GM23338 (cell line): ENCODE data around the gene NT5DC4. TPM values are rescaled to one million over a fixed set of nuclear protein-coding genes. Genes with fewer than 3 reads are reported as not detected.

Experiments
- ATAC-seq: fragments of 200-7000 bp; cut with Tn5 transposase; 3 replicates; pipeline ENCODE4 v1.9.1; 2020
- DNase-seq: peaks from one replicate; pipeline ENCODE4 v3.0.0-alpha.2; 2015; ENCODE audit warnings: low spot score
- H2AFZ ChIP-seq: fragments of 200-600 bp; sonication (generic); 2 replicates; pipeline ENCODE4 v1.8.0; 2016; ENCODE audit warnings: antibody characterized with exemption, mild to moderate bottlenecking, moderate library complexity
- H3F3A ChIP-seq: fragments of 200-600 bp; sonication (generic); replicated peaks from 2 replicates; pipeline ENCODE4 v1.8.0; 2017; ENCODE audit warnings: antibody characterized with exemption, mixed run types, low read depth
- H3K27ac ChIP-seq: fragments of 200-600 bp; sonication (generic); 2 replicates; pipeline ENCODE4 v1.6.1; 2016; ENCODE audit warnings: low read depth
- H3K27me3 ChIP-seq: fragments of 200-600 bp; sonication (generic); 2 replicates; pipeline ENCODE4 v1.8.0; 2016; ENCODE audit warnings: mild to moderate bottlenecking, mixed run types, moderate library complexity; ENCODE audit not compliant: insufficient read depth
- H3K36me3 ChIP-seq: fragments of 200-600 bp; sonication (generic); 2 replicates; pipeline ENCODE4 v1.8.0; 2016; ENCODE audit warnings: mild to moderate bottlenecking; ENCODE audit not compliant: insufficient read depth
- H3K4me1 ChIP-seq: fragments of 200-600 bp; sonication (generic); 2 replicates; pipeline ENCODE4 v1.8.0; 2016; ENCODE audit warnings: mild to moderate bottlenecking, moderate library complexity; ENCODE audit not compliant: insufficient read depth
- H3K4me2 ChIP-seq: fragments of 200-600 bp; sonication (generic); 2 replicates; pipeline ENCODE4 v1.7.1; 2017; ENCODE audit warnings: mixed run types
- H3K4me3 ChIP-seq: fragments of 200-600 bp; sonication (generic); 2 replicates; pipeline ENCODE4 v1.6.1; 2016; ENCODE audit warnings: mixed run types
- H3K79me2 ChIP-seq: fragments of 200-600 bp; sonication (generic); replicated peaks from 2 replicates; pipeline ENCODE4 v1.8.0; 2017; ENCODE audit warnings: mild to moderate bottlenecking; ENCODE audit not compliant: insufficient read depth
- H3K9me2 ChIP-seq: fragments of 200-600 bp; sonication (generic); 2 replicates; pipeline ENCODE4 v1.8.0; 2017; ENCODE audit not compliant: insufficient read depth
- H4K20me1 ChIP-seq: fragments of 200-600 bp; sonication (generic); replicated peaks from 2 replicates; pipeline ENCODE4 v1.8.0; 2017; ENCODE audit warnings: mild to moderate bottlenecking; ENCODE audit not compliant: insufficient read depth
- H3K27ac Mint-ChIP-seq: 2 replicates; pipeline ENCODE4 v1.8.0; 2020; ENCODE audit warnings: inconsistent platforms, mild to moderate bottlenecking, moderate library complexity, mixed read lengths
- H3K27me3 Mint-ChIP-seq: 3 replicates; pipeline ENCODE4 v1.8.0; 2022; ENCODE audit warnings: low read depth, mild to moderate bottlenecking, moderate library complexity, mixed read lengths, inconsistent platforms; ENCODE audit not compliant: insufficient read depth, poor library complexity
- H3K36me3 Mint-ChIP-seq: 3 replicates; pipeline ENCODE4 v1.8.0; 2021; ENCODE audit warnings: low read depth, mild to moderate bottlenecking, inconsistent platforms, moderate library complexity, mixed read lengths
- H3K4me1 Mint-ChIP-seq: 3 replicates; pipeline ENCODE4 v1.8.0; 2020; ENCODE audit warnings: mild to moderate bottlenecking, inconsistent platforms, mixed read lengths
- H3K4me3 Mint-ChIP-seq: 3 replicates; pipeline ENCODE4 v1.8.0; 2021; ENCODE audit warnings: moderate library complexity, mild to moderate bottlenecking, inconsistent platforms, mixed read lengths
- H3K9me3 Mint-ChIP-seq: 3 replicates; pipeline ENCODE4 v1.8.0; 2020; ENCODE audit warnings: moderate library complexity, mild to moderate bottlenecking, inconsistent platforms, mixed read lengths
- CREB1 ChIP-seq: fragments of 250-450 bp; sonication (Bioruptor Pico); IDR thresholded peaks from 2 replicates; pipeline ENCODE4 v1.5.0; 2020; ENCODE audit warnings: low read depth, mild to moderate bottlenecking, moderate library complexity
- EZH2 ChIP-seq: fragments of 200-600 bp; sonication (generic); IDR thresholded peaks from one replicate; pipeline ENCODE4 v1.8.0; 2017; ENCODE audit warnings: antibody characterized with exemption, mild to moderate bottlenecking, low read depth; ENCODE audit not compliant: unreplicated experiment
- EZH2phosphoT487 ChIP-seq: fragments of 200-600 bp; sonication (generic); IDR thresholded peaks from one replicate; pipeline ENCODE4 v1.8.1; 2018; ENCODE audit warnings: antibody characterized with exemption; ENCODE audit not compliant: unreplicated experiment
- NANOG ChIP-seq: IDR thresholded peaks from 2 replicates; pipeline ENCODE4 v1.6.1; 2016; ENCODE audit warnings: antibody characterized with exemption, borderline replicate concordance
- STAT1 ChIP-seq: IDR thresholded peaks from one replicate; pipeline ENCODE4 v1.6.1; 2016; ENCODE audit warnings: antibody characterized with exemption; ENCODE audit not compliant: unreplicated experiment
- ZNF114 ChIP-seq: fragments of 250-450 bp; sonication (Bioruptor Pico); IDR thresholded peaks from 2 replicates; pipeline ENCODE4 v1.5.0; 2020; ENCODE audit warnings: mild to moderate bottlenecking, moderate library complexity
- ZNF331 ChIP-seq: fragments of 250-450 bp; sonication (Bioruptor Pico); IDR thresholded peaks from 2 replicates; pipeline ENCODE4 v1.5.0; 2020; ENCODE audit warnings: low read depth, mild to moderate bottlenecking, moderate library complexity
- ZNF462 ChIP-seq: fragments of 250-450 bp; sonication (Bioruptor Pico); IDR thresholded peaks from 2 replicates; pipeline ENCODE4 v1.5.0; 2020; ENCODE audit warnings: mild to moderate bottlenecking, moderate library complexity
- polyA plus RNA-seq: library from polyadenylated mRNA; unstranded; fragments of >200 nt; fragmentation: Nextera tagmentation; extraction: Ambion mirVana; gene quantifications from 2 replicates; pipeline ENCODE4 v1.2.1, GENCODE V29; 2016
- total RNA-seq: library from RNA; depleted of rRNA; stranded (reverse); fragments of >200 nt; shearing (Covaris generic); gene quantifications from 2 replicates; pipeline ENCODE4 v1.2.3, GENCODE V29; 2014
- TF ChIP-seq, protein P1 (sequence below), 2 experiments: fragments of 200-600 bp in 1 of 2; sonication (generic) in 1 of 2; conservative IDR thresholded peaks; 2 replicates each; pipeline versions ENCODE4 v1.5.1 to v1.6.1; 2016 to 2017; ENCODE audit warnings: antibody characterized with exemption in 2 of 2, low read depth in 2 of 2, mild to moderate bottlenecking in 2 of 2, moderate library complexity in 1 of 2
- TF ChIP-seq, protein P2 (sequence below): IDR thresholded peaks from 2 replicates; pipeline ENCODE4 v1.6.1; 2016; ENCODE audit warnings: antibody characterized with exemption
- TF ChIP-seq, protein P3 (sequence below): IDR thresholded peaks from one replicate; pipeline ENCODE4 v1.6.1; 2018; ENCODE audit warnings: antibody characterized with exemption; ENCODE audit not compliant: unreplicated experiment

The NT5DC4 gene
- total and polyA plus RNA-seq, 2 experiments from 2014 or later, result not detected

- no peak for ATAC-seq
These were observed 67.8 kb downstream of the NT5DC4 start for GRCh38 chr2:112788653-112789052.

More at GRCh38 chr2:112788653-112789052, 67.8 kb downstream of the NT5DC4 start:
- H3K27me3 Mint-ChIP-seq, result peaks cover 2% of the 10 kb centered on the region
- no peak overlapping the region for H2AFZ ChIP-seq
- no peak for DNase-seq
- no peak overlapping the region for H3K4me3 ChIP-seq
- H3K79me2 ChIP-seq, result no peaks in the 10 kb centered on the region
- no peaks in the 10 kb centered on the region for H3K36me3 ChIP-seq
- no peak overlapping the region for H3K27ac ChIP-seq
- H3K4me3 Mint-ChIP-seq, result no peak overlapping the region
- no peak overlapping the region for H3K27ac Mint-ChIP-seq
- no peak overlapping the region for H3K4me2 ChIP-seq
- H3K4me1 ChIP-seq, result peaks cover 27% of the 10 kb centered on the region
- TF ChIP-seq, protein P1, sequence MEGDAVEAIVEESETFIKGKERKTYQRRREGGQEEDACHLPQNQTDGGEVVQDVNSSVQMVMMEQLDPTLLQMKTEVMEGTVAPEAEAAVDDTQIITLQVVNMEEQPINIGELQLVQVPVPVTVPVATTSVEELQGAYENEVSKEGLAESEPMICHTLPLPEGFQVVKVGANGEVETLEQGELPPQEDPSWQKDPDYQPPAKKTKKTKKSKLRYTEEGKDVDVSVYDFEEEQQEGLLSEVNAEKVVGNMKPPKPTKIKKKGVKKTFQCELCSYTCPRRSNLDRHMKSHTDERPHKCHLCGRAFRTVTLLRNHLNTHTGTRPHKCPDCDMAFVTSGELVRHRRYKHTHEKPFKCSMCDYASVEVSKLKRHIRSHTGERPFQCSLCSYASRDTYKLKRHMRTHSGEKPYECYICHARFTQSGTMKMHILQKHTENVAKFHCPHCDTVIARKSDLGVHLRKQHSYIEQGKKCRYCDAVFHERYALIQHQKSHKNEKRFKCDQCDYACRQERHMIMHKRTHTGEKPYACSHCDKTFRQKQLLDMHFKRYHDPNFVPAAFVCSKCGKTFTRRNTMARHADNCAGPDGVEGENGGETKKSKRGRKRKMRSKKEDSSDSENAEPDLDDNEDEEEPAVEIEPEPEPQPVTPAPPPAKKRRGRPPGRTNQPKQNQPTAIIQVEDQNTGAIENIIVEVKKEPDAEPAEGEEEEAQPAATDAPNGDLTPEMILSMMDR (conservative IDR thresholded peaks at IDR 0.05; ENCODE audit: low read depth in 2 of 2), result no peak
- no peak for TF ChIP-seq STAT1
- TF ChIP-seq NANOG, result no peak
- TF ChIP-seq EZH2, result no peak
- TF ChIP-seq, protein P2, sequence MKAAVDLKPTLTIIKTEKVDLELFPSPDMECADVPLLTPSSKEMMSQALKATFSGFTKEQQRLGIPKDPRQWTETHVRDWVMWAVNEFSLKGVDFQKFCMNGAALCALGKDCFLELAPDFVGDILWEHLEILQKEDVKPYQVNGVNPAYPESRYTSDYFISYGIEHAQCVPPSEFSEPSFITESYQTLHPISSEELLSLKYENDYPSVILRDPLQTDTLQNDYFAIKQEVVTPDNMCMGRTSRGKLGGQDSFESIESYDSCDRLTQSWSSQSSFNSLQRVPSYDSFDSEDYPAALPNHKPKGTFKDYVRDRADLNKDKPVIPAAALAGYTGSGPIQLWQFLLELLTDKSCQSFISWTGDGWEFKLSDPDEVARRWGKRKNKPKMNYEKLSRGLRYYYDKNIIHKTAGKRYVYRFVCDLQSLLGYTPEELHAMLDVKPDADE, result no peak
- no peak for TF ChIP-seq ZNF114 (CRISPR knock-in tag)
- TF ChIP-seq, protein P3, sequence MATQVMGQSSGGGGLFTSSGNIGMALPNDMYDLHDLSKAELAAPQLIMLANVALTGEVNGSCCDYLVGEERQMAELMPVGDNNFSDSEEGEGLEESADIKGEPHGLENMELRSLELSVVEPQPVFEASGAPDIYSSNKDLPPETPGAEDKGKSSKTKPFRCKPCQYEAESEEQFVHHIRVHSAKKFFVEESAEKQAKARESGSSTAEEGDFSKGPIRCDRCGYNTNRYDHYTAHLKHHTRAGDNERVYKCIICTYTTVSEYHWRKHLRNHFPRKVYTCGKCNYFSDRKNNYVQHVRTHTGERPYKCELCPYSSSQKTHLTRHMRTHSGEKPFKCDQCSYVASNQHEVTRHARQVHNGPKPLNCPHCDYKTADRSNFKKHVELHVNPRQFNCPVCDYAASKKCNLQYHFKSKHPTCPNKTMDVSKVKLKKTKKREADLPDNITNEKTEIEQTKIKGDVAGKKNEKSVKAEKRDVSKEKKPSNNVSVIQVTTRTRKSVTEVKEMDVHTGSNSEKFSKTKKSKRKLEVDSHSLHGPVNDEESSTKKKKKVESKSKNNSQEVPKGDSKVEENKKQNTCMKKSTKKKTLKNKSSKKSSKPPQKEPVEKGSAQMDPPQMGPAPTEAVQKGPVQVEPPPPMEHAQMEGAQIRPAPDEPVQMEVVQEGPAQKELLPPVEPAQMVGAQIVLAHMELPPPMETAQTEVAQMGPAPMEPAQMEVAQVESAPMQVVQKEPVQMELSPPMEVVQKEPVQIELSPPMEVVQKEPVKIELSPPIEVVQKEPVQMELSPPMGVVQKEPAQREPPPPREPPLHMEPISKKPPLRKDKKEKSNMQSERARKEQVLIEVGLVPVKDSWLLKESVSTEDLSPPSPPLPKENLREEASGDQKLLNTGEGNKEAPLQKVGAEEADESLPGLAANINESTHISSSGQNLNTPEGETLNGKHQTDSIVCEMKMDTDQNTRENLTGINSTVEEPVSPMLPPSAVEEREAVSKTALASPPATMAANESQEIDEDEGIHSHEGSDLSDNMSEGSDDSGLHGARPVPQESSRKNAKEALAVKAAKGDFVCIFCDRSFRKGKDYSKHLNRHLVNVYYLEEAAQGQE, result no peak
- TF ChIP-seq ZNF331 (CRISPR knock-in tag), result no peak
- TF ChIP-seq EZH2phosphoT487, result no peak
- TF ChIP-seq CREB1 (CRISPR knock-in tag), result no peak
- TF ChIP-seq ZNF462 (CRISPR knock-in tag), result no peak
- H4K20me1 ChIP-seq, result no peaks in the 10 kb centered on the region
- H3F3A ChIP-seq, result no peaks in the 10 kb centered on the region
- peaks cover 18% of the 10 kb centered on the region for H3K9me2 ChIP-seq
- no peaks in the 10 kb centered on the region for H3K27me3 ChIP-seq
- H3K9me3 Mint-ChIP-seq, result peaks cover 4% of the 10 kb centered on the region
- H3K4me1 Mint-ChIP-seq, result peaks cover 30% of the 10 kb centered on the region
- H3K36me3 Mint-ChIP-seq, result peaks cover 5% of the 10 kb centered on the region; the same call in 1 of the 3 replicates
